Measurements from ENCODE around the gene TTLL7.

- TF ChIP-seq EZH2 (IDR thresholded peaks at IDR 0.05; ENCODE audit: borderline replicate concordance, low read length) = no peak
- no peak for TF ChIP-seq CTCF (IDR thresholded peaks at IDR 0.05; ENCODE audit: low read length)
Observed at GRCh38 chr1:83838573-83838972, 160.4 kb downstream of the TTLL7 start.
